NCI-H2227 (cell line): Measurements from ENCODE around the gene TGFBR3.

ENCODE experiments used
- DNase-seq: peaks from one replicate; lab custom pipeline; 2025; ENCODE audit not compliant: unreplicated experiment; lab: John Stamatoyannopoulos, UW

Gene TGFBR3

GRCh38 chr1:91885716-91886506 lies at the start of gene TGFBR3:
Gene TGFBR3, minus strand, starts transcription at chr1:91886151. Its CDS starts 24,620 bp downstream, at chr1:91861531.
- DNase-seq: peak; percentile 93

DNA sequence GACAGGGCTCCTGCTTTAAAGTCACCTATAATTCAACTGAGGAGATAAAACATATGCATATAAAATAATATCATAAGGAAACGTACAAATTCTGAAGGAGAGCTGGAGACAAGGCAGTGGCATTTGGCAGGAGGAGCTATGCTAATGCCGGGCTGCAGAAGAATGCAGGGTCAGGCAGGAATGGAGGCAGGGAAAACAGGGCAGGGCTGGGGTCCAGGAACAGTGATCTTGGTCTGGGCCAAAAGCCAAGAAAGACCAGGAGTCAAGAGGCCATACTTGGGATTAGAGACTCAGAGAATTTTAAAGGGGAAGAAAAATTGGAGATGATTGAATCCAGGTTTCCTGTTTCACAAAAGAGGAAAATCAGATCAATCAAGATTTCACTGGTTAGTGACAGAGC lies 43.3 kb upstream of the TGFBR3 start:
- no peak for DNase-seq

DNA sequence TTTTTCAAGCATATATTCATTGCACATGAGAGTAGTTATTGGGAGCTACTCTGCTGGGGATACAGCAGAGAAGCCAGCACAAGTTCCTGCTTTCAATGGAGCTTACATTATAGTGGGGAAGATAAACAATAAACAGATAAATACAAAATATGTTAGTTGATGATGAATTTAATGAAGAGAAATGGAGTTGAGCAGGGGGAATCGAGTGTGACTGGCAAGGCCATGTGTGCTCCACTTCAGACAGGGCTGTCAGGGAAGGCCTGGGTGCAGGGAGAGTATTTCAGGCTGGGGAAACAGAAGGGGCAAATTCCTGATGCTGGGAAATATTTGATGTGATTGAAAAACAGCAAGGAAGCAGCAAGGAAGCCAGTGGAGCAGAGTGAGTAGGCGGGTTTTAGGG lies 42.1 kb upstream of the TGFBR3 start:
- no peak for DNase-seq

- no peak for DNase-seq
Observed at GRCh38 chr1:91925644-91926435, 39.9 kb upstream of the TGFBR3 start.

DNA sequence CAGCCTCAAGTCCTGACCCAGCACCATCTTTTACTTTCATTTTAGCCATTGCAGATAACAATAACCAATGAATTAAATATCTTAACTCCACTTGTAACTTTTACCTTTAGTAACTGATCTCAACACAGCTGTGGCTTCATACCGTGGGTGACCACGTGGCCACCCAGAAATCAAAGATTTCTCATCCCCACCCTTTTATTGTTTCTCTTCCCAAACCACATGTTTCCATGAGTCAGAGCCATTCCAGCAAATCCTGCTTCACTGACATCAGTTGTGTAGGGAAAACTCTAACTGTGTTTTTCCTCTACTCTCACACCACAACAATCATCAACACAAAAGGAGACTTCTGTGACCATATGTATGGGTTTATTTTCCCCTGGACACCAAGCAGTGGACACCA lies 38.2 kb upstream of the TGFBR3 start:
- no peak for DNase-seq

DNA sequence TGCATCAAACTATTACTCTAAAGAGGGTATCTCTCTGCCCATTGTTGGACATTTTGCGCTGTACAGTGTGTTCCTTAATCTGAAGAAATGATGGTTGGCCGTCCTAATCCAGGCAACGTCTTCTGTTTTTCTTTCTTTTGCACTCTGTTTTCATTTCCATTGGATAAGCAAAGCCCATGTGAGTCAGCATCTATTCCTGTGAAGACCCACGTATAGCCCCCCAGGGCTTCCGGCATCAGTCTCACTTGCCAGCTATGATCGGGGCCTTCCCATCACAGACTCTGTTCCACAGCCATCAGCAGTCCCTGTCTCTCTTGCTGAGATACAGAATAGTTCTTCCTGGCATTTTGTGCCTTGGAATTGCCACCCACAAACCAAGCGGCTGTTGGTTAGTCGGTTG lies 34.0 kb upstream of the TGFBR3 start:
- no peak for DNase-seq

DNA sequence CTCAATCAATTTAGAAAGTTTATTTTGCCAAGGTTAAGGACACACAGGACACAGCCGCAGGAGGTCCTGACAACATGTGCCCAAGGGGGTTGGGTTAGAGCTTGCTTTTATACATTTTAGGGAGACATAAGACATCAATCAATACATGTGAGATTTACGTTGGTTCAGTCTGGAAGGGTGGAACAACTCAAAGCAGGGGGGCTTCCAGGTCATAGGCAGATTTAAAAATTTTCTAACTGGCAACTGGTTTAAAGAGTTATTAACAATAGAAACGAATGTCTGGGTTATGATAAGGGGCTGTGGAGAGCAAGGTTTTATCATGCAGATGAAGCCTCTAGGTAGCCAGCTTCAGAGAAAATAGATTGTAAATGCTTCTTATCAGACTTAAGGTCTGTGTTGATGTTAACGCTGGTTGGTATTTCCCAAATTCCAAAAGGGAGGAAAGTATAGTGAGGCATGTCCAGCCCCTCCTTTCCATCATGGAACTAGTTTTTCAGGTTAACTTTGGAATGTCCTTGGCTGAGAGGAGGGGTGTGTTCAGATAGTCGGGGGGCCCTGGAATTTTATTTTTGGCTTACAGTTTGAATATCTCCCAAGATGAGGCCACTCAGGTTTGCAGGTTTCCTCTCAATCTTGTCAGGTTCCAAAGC lies 31.0 kb upstream of the TGFBR3 start:
- DNase-seq: no peak

- DNase-seq: no peak
Observed at GRCh38 chr1:91916046-91916445, 30.1 kb upstream of the TGFBR3 start.

DNA sequence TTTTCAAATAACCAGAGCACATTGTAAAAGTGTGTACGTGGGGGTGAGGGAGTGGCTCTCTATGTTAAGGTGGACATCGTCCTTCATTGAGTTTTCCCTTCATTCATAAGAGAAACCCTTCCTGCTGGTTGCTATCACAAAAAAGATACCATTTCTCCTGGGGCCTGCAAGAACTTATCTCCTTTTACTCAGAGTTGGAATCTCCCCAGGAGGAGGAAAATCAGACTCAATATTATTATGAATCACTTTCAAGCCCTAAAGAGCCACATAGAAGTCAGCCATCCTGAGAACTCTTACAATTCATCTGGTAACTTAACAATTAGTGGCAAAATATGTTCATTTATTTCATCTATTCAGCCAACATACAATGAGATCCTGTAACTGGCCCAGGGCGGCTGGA lies 27.1 kb upstream of the TGFBR3 start:
- no peak for DNase-seq

- DNase-seq: no peak
Observed at GRCh38 chr1:91912266-91912665, 26.3 kb upstream of the TGFBR3 start.

GRCh38 chr1:91901231-91901630 lies 15.3 kb upstream of the TGFBR3 start:
- DNase-seq: no peak

DNA sequence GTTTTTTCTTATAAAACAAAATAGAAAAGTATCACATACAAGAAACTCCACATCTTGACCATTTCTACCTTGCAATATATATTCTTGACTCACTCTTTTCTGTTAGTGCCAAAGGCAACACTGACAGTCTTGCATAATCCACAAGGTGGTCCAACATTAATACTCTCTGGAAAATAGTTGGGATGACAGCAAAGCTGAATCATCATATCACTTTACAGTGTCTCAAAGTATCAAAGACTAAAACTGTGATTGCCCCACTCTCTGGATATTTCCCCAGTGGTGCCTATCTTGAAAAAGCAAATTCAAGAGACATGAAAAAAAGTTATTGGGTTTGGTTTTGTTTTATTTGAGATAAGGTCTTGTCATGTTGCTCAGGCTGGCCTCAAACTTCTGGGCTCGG lies 14.6 kb upstream of the TGFBR3 start:
- no peak for DNase-seq

DNA sequence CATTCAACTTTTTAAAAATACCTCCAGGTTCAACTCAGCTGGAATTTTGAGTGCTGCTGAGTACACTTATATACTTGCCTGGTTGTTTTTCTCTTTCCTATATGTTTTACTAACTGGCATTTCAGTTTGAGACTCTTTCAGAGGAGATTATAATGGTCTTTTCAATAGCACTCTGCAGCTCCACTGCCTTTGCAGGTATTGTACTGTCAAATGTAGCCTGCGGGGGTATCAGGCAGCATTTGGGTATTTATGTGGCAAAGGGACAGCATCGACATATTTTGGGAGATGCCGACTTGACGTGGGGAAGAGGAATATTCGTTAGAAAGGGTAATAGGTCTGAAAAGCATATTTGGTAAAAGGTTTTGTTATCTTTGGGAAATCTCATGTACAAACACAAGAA lies 11.1 kb upstream of the TGFBR3 start:
- no peak for DNase-seq

DNA sequence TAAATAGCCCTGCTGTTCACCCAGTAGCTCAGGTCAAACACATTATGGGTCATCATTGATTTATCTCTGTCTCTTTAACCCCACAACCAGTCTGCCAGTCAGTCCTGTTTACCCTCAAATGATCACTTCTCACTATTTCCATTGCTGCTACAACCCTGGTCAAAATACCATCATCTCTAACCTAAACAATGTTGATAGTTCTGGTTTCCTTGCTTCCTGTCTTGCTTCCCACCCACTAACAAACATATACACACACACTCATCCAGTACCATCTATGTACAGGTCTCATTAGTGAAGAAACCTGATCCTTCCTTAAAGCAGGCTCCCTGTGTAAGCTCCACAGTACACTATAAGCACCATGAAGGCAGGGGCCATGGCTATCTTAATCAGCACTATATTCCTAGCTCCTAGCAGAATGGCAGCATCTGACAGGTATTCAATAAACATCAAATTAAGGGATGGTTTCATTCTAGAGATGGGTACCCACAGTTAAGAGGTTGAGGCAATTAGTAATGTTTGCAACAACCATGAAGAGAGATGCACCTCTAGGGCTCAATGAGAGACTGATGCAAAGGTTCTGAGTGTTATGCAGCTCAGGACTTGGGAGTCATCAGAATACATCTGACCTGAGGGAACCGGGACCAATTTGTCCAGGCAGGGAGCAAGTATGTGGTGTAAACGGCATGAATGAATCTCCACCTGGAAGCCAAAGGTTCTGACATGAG lies 10.0 kb upstream of the TGFBR3 start:
- DNase-seq: no peak

DNA sequence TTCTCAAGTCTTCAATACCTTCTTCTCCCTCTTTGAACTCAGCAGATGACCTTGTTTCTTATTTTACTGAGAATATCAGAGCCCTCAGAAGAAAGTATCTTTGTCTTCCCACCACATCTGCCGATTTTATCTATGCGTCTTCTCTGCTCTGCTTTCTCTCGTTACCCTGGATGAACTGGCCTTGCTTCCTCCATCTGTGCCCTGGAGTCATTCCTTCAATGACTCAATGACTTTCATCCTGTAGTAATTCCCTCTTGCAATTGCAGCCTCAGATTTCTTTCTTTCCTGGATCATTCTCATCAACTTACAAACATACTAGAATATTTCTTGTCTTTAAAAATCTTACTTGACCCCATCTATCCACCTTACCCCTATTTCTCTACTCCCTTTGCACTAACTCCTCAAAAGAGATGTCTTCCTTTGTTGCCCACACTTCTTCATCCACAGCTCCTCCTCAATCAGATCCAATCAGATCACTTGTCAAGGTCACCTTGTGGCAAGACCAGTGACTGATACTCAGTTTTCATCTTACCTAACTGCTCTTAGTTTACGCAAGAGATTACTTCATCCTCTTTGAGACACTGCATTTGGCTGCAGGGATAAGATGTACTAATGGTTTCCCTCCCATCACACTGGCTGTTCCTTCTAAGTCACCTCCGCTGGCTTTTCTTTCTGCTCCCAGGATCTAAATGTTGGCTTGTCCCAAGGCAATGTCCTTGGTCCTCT lies 8.2 kb upstream of the TGFBR3 start:
- no peak for DNase-seq

GRCh38 chr1:91891969-91892368 lies 6.0 kb upstream of the TGFBR3 start:
- no peak for DNase-seq

DNA sequence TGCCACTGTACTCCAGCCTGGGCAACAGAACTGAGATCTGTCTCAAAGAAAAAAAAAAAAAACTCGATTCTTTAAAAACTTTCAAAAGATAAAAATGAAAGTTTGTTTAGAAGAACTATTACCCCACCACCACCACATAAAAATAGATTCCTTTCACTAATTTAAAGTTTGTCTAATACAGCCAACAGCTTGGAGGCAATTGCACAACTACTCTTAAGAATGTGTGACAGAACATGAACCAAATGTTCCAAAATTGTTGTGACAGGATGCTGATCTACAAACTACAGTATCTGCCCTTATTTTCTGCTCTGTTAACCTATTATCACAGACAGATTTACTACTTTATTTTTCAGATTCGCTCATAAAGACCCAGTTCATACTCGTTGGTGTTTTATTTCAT lies 5.5 kb upstream of the TGFBR3 start:
- DNase-seq: no peak

GRCh38 chr1:91889717-91890459 lies 3.9 kb upstream of the TGFBR3 start:
- DNase-seq: no peak

DNA sequence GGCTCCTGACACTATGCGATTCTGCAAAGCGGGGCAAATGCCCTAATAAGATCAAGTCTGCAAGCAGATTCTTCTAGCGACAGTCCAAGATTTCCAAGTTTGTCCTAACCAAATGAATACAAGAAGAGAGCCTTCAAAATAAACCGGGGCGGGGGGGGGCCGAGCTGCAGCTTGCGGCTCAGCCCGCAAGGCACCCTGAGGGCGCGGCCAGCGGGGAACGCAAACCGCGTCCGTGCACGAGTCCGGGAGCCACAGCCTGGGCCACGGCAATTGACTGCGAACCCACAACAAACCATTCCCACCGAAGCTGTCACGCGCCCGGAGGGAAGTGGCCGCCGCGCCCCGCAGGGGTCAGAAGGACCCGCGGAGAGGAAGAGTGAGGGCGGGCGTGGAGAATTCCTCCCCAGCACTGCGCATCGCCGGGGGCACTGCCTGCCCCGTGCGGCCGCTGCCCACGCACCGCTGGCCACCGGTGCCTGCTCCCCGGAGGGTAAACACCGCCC lies 687 bp downstream of the TGFBR3 start:
- no peak for DNase-seq
